ENCODE data around the gene RUNX1.

The RUNX1 gene

GRCh38 chr21:34783815-34784214 lies 265.3 kb downstream of the RUNX1 start:
- no peak for TF ChIP-seq CTCF (IDR thresholded peaks at IDR 0.05; ENCODE audit: low read length, missing control alignments)

GRCh38 chr21:34782506-34783360 lies 266.4 kb downstream of the RUNX1 start:
- H3K4me3 ChIP-seq (replicated peaks; ENCODE audit: low read depth, low read length): no peak overlapping the region
- no peak for DNase-seq (ENCODE audit: low read depth)
- TF ChIP-seq CTCF (IDR thresholded peaks at IDR 0.05; ENCODE audit: low read length, missing control alignments): no peak

More at GRCh38 chr21:34783815-34784214, 265.3 kb downstream of the RUNX1 start:
- DNase-seq (ENCODE audit: low read depth): no peak
- no peak overlapping the region for H3K4me3 ChIP-seq (replicated peaks; ENCODE audit: low read depth, low read length)

GRCh38 chr21:34781526-34781925 lies 267.6 kb downstream of the RUNX1 start:
- no peak for DNase-seq (ENCODE audit: low read depth)
- TF ChIP-seq CTCF (IDR thresholded peaks at IDR 0.05; ENCODE audit: low read length, missing control alignments): no peak

GRCh38 chr21:34779860-34780259 lies 269.2 kb downstream of the RUNX1 start:
- no peak for TF ChIP-seq CTCF (IDR thresholded peaks at IDR 0.05; ENCODE audit: low read length, missing control alignments)
- no peak overlapping the region for H3K4me3 ChIP-seq (replicated peaks; ENCODE audit: low read depth, low read length)
- no peak for DNase-seq (ENCODE audit: low read depth)

More at GRCh38 chr21:34781526-34781925, 267.6 kb downstream of the RUNX1 start:
- H3K4me3 ChIP-seq (replicated peaks; ENCODE audit: low read depth, low read length): no peak overlapping the region

GRCh38 chr21:34775793-34776192 lies 273.3 kb downstream of the RUNX1 start:
- no peak overlapping the region for H3K4me3 ChIP-seq (replicated peaks; ENCODE audit: low read depth, low read length)
- no peak for DNase-seq (ENCODE audit: low read depth)
- TF ChIP-seq CTCF (IDR thresholded peaks at IDR 0.05; ENCODE audit: low read length, missing control alignments): no peak

GRCh38 chr21:34774750-34775149 lies 274.4 kb downstream of the RUNX1 start:
- TF ChIP-seq CTCF (IDR thresholded peaks at IDR 0.05; ENCODE audit: low read length, missing control alignments): no peak
- DNase-seq (ENCODE audit: low read depth): no peak
- H3K4me3 ChIP-seq (replicated peaks; ENCODE audit: low read depth, low read length): no peak overlapping the region

Data from fibroblast of pulmonary artery (primary cell).